HG02981 (cell line): ENCODE data around the gene RNF144B.

Experiments used
- ATAC-seq: cut with Tn5 transposase; IDR thresholded peaks from one replicate; pipeline ENCODE4 v1.9.1; 2021; ENCODE audit warnings: mild to moderate bottlenecking, moderate library complexity; ENCODE audit not compliant: unreplicated experiment

Gene RNF144B

GRCh38 chr6:18507018-18507415, 119.9 kb downstream of the RNF144B start:
- no peak for ATAC-seq

DNA sequence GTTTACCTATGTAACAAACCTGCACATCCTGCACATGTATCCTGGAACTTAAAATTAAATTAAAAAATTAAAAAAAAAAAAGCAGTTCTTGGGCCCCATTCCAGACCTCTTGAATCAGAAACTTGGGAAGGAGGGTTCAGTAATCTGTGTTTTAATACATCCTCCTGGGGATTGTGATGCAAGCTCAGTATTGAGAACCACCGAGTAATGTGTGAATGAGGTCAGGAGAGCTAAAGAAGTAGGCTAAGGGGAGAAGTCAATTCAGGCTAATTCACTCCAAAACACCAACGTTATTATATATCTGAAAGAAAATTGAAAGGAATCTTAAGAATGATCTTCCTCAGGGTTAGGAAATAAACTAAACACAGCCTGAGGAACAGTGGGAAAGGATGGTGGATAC, 120.4 kb downstream of the RNF144B start:
- ATAC-seq = no peak

- ATAC-seq = no peak
Measured at GRCh38 chr6:18509871-18510643, 122.9 kb downstream of the RNF144B start.

GRCh38 chr6:18510644-18511033, 123.5 kb downstream of the RNF144B start:
- no peak for ATAC-seq

DNA sequence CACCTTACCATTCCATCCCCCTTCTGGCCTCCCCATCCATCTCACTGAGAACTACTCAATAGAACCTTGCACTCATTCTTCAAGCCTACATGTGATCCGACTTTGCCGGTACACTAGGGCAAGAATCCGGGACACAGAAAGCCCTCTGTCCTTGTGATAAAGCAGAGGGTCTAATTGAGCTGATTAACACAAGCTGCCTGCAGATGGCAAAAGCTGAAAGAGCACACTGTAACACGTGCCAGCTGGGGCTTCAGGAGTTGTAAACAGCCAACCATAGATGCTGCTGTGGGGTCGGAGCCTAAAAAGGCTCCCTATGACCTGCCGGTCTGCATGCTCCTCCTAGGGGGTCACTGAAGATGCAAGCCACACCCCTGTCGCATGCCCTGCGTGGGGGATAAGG, 124.1 kb downstream of the RNF144B start:
- ATAC-seq = no peak

- ATAC-seq = no peak
Measured at GRCh38 chr6:18513253-18513798, 126.2 kb downstream of the RNF144B start.

DNA sequence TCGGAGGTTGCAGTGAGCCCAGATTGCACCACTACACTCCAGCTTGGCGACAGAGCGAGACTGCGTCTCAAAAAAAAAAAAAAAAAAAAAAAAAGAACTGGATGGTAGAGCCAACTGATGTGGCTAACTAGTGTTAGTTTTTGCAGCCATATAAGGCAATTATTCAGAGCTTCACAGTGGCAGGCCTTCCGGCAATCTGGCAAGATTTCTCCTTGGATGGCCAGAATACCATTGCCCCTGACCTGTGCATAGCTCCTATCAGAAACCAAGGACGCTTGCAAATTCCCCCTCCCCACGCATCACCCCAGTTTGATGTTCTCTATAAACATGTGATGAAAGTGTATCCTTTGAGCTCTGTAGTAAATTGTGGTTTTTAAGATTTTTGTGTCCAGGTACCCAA, 127.0 kb downstream of the RNF144B start:
- no peak for ATAC-seq

GRCh38 chr6:18515767-18516166, 128.6 kb downstream of the RNF144B start:
- ATAC-seq = no peak
